Dermis microvascular lymphatic vessel endothelial cell (primary cell): ENCODE results near the gene PIP5KL1. TPM values are rescaled to one million over a fixed set of nuclear protein-coding genes. Genes with fewer than 3 reads are reported as not detected.
"Not testable (repeated sequence)": the region's sequence is repeated elsewhere in the genome, so short reads cannot be mapped to it uniquely, and the experiment has no call there.

ENCODE experiments used
- DNase-seq, 2 donors: peaks; one replicate each; pipeline versions ENCODE4 v3.0.0 to v3.0.0-alpha.2; 2010; ENCODE audit warnings: low read depth in 2 of 2
- total RNA-seq: library from RNA; depleted of rRNA; stranded (reverse); fragments of >200 nt; gene quantifications from 2 replicates; pipeline ENCODE4 v1.2.1, GENCODE V29; 2014

PIP5KL1 gene
- total RNA-seq, 1 donor from 2014 or later: 0.39 TPM

- DNase-seq: no peak
Observed at GRCh38 chr9:127896395-127897192, 34.0 kb downstream of the PIP5KL1 start.

DNA sequence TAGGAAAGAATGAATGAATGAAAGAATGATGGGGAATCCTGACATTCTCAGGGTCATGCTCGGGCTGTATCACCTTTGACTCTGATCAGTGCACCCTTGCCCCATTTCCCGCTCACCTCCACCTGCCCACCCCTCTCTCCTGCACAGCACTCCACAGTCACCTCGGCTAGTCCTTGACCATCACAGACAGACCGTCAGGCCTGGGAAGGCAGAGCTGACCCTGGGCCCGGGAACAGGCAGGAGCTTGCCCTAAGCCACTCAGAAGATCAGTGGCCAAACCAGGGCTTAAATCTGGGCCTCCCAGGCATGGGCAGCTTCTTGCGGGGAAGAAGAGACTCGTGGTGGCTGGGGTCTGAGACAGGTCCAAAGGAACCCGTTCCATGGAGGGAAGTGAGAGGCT lies 34.8 kb downstream of the PIP5KL1 start:
- no peak for DNase-seq

DNA sequence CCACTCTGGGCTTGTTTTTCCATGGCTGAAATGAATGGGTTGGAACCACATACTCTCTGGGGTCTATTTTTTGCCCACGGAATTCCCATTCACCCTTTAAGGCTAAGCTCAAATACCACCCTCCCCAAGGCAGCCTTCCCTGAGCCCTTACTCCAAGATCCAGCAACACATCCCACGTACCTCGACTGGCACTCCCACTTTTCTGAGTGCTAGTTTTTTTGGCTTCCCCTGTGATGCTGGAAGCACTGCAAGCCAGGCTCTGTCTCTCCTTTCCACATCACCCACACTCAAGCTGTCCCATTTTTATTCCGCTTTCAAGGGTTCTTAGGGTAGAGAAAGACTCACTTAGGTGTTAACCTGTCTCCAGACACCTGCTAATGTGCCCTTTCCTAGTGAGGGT lies 37.2 kb downstream of the PIP5KL1 start:
- DNase-seq: no peak

- DNase-seq: no peak
Observed at GRCh38 chr9:127892831-127893230, 37.7 kb downstream of the PIP5KL1 start.

DNA sequence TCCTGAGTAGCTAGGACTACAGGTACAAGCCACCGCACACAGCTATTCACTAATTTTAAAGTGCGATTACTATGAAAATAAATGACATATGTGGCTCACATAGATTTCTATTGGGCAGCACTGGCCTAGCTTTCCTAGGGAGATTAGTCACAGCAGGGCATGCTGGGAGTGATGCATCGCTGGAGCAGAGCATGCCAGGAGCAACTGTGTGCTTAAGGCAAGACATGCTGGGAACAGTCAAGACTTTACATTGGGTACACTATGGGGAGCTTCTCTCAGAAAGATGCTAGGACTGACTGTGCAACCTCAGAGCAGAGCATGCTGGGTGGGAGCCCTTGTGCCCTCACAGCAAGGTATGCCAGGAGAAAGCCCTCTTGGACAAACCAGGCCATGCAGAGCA lies 40.5 kb downstream of the PIP5KL1 start:
- no peak for DNase-seq

DNA sequence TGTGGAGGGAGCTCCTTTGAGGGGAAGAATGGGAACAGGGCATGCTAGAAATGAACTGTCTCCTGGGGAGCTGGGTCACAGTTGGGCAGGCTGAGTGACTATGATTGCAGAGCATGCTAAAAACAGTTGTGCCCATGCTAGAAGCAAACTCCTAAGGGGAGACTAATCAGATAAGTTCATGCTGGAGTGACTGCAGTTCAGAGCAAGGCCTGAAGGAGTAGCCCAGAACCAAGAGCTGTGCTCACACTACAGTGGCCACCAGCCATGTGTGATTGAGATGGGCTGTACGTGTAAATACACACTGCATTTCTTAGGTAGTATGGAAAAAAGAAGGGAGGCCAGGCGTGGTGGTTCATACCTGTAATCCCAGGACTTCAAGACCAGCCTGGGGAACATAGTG lies 42.8 kb downstream of the PIP5KL1 start:
- DNase-seq: no peak

GRCh38 chr9:127886401-127886972 lies 44.1 kb downstream of the PIP5KL1 start:
- no peak for DNase-seq

DNA sequence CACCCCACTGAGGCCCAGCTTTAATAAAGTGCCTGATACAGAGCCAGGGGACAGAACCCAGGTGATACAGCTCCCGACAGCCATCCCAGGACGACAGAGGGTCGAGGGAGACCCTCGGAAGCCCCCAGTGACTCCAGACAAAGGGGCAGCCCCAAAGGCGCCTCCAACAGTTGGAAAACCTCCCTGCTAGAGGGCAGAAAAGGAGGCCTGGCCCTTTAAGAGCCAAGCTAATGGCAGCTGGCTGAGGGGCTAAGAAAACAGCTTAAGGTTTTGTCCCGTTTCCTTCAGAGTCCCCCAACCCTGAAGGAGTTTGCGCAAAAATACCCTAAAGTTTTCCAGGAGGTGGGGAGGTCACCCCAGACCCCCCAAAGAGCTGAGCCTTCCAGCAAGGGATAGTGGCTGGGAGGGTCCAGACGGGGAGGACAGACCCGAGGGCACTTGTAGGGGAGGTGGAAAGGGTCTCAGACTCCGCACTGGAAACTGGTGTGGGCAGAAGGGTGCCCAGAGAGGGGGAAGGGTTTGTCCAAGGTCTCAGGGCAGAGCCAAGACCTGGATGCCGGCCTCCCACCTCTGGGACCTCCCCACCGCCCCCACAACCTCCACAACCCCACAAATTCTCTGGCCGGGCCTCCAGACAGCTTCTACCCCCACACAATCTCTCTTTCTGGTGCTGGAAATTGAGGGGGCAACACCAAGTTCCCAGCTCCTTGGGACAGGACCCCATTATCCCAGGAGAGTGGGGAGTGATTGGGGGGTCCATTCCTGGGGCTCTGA lies 44.9 kb downstream of the PIP5KL1 start:
- DNase-seq: no peak

GRCh38 chr9:127884976-127885490 lies 45.5 kb downstream of the PIP5KL1 start:
- DNase-seq: no peak

DNA sequence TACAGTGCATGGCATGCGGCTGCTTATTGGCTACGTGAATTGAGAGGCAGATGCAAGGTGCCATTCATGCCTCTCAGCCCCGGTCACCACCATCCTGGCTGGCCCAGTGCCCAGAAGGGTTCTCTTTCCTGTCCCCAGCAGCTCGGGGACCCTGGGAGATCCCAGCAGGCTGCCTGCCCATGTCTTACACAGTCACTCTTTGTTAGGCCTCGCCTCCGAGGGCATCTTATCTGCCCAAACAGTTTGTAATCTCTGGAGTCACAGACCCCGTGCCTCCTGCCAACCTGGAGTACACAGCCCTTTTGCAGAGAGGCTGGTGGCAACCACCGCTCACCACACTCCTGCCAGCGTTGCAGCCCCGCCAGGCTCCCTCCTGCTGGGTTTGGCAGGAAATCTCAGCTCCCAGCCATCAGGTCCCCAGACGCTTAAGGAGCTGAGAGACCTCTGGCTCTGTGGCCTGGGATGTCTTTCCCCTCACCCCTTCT lies 46.1 kb downstream of the PIP5KL1 start:
- DNase-seq: no peak

GRCh38 chr9:127883959-127884358 lies 46.6 kb downstream of the PIP5KL1 start:
- DNase-seq: no peak

DNA sequence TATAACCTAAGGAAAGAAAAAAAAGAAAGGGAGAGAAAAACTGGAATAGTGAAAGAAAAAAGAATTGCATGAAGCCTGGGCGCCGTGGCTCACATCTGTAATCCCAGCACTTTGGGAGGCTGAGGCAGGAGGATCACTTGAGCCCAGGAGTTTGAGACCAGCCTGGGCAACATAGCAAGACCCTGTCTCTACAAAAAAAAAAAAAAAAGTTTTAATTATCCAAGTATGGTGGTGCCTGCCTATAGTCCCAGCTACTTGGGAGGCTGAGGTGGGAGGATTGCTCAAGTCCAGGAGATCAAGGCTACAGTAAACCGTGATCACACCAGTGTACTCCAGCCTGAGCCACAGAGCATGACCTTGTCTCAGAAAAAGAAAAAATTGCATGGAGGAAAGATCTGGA lies 48.9 kb downstream of the PIP5KL1 start:
- DNase-seq: not testable (repeated sequence)

- DNase-seq: no peak
Observed at GRCh38 chr9:127880143-127880542, 50.4 kb downstream of the PIP5KL1 start.

- no peak for DNase-seq
Observed at GRCh38 chr9:127878652-127879390, 51.8 kb downstream of the PIP5KL1 start.

DNA sequence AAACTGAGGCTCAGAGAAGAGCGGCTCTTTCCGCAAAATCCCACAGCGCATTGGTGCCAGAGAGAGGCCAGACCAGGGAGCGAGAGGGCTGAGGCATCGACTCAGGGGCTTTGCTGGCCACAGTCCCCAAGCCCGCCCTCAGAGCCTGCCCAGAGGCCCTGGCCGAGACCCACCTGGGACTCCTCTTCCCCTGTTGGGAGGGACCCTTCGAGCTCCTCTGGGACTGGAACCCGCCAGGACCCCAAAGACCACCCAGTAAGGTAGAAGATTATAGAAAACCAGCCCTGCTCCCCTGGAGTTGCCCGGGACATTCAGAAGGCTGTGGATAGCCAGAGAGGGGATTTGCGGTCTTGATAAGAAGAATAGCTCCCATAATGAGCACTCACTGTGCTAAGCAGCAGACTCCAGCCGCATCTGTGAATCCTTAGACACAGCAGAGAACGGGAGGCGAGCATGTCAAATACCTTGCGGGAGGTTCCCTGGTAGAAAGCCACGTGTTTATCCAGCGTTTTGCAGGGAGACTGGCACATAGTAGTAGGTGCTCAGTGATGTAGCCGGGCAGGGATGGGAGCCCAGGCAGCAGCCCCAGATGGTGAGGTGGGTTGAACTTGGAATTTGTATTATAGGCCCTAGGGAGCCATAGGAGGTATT lies 52.5 kb downstream of the PIP5KL1 start:
- DNase-seq: no peak

DNA sequence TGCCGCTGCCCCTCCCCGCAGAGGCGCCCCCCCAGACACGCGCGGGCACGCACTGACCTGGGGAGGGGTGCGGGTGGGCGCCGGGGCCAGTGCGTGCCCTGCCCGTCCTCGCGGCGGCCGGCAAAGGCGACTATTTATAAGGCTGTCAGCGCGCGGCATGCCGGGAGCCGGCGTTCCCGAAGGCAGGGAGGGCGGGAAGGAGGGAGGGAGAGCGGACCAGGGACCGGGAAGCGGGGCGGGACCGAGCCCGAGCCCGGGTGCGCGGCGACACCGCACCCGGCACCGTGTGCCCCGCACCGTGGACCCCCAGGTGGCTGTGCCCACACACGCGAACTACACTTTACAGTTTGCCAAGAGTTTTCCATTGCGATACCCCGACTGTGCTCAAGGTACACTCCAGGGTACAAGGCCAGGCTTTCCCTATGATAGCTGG lies 53.0 kb downstream of the PIP5KL1 start, which contains the start of gene AK1:
Gene AK1, minus strand, starts transcription at position 110 of the 433 bp plus-strand sequence. CDS start 3,058 bp downstream, outside the sequence.
- DNase-seq: peak in 1 of 2 donors; percentile 67

DNA sequence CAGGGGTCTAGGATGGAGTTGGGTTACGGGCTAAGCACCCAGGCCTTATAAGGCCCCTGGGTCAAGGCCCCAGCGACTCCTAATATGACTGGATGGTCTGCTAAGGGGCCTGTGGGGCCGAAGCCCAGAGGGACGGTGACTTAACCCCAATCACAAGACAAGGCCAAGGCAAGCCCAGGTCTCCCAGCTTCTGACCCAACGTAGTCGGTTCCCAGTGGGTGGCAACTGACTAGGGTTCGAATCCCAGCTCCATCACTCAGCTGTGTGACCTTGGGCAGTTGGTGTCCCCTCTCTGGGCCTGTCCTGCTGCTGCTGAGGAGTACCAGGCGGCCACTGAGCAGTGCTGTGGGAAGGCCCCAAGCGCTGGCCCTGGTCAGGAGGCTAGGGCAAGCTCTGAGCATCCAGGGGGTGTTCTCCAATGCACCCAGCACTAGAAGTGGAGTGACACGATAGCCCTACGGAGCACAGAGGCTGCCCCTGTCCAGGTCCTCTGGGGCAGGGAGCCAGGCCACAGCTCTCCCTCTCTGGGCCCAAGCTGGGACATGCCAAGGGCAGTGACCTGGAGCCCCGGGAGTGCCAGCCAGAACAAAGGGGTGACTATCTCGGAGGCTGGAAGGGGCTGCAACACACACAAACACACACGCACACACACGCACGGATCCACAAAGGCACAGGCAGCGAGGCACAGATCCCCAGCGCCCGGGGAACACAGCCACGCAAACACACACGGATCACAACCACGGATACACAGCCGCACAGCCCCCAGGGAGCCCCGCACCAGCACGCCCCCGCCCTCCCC lies 53.6 kb downstream of the PIP5KL1 start:
- DNase-seq: peak in 1 of 2 donors; percentile 30

DNA sequence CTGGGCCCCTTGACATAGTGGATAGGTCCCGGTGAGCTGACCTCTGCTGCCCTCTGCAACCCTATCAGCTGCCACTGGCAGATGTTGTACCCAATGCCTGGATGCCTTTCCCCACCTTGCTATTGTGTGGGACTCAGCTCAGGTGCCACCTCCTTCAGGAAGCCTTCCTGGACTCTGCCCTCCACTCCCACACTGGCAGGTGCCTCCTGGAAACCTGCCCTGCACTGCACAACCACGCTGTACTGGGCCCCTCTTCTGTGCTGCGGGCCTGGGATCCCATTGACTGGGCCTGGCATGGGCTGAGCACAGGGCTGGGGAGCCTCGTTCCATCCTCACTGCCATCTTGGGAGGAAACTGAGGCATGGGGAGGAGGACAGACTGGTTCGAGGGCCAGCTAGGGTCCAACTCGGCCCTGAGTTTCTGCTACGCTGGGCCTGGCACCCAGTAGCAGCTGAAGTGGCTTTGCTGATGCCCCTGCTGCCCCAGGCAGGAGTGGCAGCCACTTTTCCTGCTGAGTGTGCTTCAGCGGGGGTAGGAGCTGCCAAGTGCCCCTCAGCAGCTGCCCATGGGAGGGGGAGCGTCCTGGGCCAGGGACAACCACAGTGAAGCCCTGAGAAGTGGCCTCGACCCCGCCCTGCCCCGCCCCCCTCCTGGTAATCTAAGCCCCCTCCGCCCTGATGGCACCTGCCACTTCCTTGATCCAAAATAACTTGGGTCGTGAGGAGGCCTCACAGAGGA lies 54.4 kb downstream of the PIP5KL1 start:
- DNase-seq: no peak

GRCh38 chr9:127875306-127875966 lies 55.1 kb downstream of the PIP5KL1 start:
- DNase-seq: no peak
